Activated naive CD4-positive, alpha-beta T cell treated with anti-CD3 and anti-CD28 coated beads, Interleukin-2, amount 50 U/mL, for 72 hours (primary cell): ENCODE data around the gene NDE1. TPM values are rescaled to one million over a fixed set of nuclear protein-coding genes. Genes with fewer than 3 reads are reported as not detected.

Experiments used
- ATAC-seq, 2 donors: fragments of 150-1000 bp; cut with Tn5 transposase; 2 replicates each; pipeline ENCODE4 v1.10.0; 2021; ENCODE audit warnings: mild to moderate bottlenecking in 2 of 2, moderate library complexity in 2 of 2
- DNase-seq, 2 donors: peaks; one replicate each; pipeline ENCODE4 v3.0.0; 2021 to 2022; ENCODE audit warnings: low spot score in 2 of 2
- H3K27ac Mint-ChIP-seq, 2 donors: one replicate each; pipeline ENCODE4 v1.8.0; 2022; ENCODE audit warnings: mild to moderate bottlenecking in 2 of 2, mixed read lengths in 2 of 2
- H3K36me3 Mint-ChIP-seq, 2 donors: one replicate each; pipeline ENCODE4 v1.8.0; 2022; ENCODE audit warnings: mixed read lengths in 2 of 2
- H3K9me3 Mint-ChIP-seq, 2 donors: one replicate each; pipeline ENCODE4 v1.8.0; 2022; ENCODE audit warnings: mixed read lengths in 2 of 2
- total RNA-seq, 2 donors: library from RNA; stranded (reverse); gene quantifications; one replicate each; pipeline ENCODE4 v1.2.3, GENCODE V29; 2022

NDE1 gene
- total RNA-seq, 2 donors from 2014 or later, result 114 to 196 TPM

GRCh38 chr16:15729152-15729551 is 79.1 kb downstream of the NDE1 start:
- Mint-ChIP-seq H3K36me3 (peaks cover 4 to 5% of the 10 kb centered on the region in 2 donors), H3K27ac (no peak overlapping the region), H3K9me3 (no peaks in the 10 kb centered on the region)
- no peak for ATAC-seq
- DNase-seq, result no peak

DNA sequence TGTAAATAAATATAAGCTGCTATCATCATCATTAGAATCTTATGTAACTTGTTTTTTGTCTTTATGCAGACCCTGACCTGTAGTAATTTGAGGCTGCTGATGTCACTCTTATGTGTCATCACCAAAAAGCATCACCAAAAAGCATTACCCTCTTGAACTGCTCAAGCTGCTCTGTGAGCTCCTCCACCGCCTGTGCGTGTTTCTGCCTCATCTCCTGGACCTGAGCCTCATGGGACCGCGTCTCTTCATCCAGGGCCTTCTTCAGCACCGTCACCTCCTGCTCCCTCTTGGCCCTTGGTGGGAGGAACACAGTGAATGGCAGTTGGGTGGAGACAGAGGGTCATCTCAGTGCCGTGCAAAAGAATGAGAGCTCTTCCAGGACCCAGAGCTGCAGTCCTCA is 82.4 kb downstream of the NDE1 start:
- ATAC-seq, result no peak
- Mint-ChIP-seq H3K27ac (peak overlapping the region; percentile 36 to 82), H3K9me3 (no peaks in the 10 kb centered on the region), H3K36me3 (no peaks in the 10 kb centered on the region)
- no peak for DNase-seq

DNA sequence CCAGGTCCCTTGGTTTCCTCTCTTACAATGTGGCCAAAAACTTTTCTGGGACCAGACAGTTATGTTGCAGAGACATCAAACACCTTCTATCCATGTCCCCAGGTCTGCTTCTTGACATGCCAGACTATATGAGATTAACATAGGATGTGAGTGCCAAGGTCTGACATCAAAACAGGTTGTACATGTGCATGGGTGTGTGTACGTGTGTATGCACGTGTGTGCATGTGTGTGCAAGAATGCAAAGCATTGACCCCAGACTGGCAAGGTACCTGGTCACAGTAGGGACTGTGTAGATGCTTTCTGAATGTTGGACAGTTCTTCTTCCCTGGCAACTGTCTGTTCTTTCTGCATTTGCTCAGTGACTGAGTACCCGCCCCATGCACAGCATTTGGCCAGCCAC is 85.6 kb downstream of the NDE1 start:
- H3K9me3 Mint-ChIP-seq, result no peaks in the 10 kb centered on the region
- H3K27ac Mint-ChIP-seq, result peak overlapping the region; percentile 26 to 55
- H3K36me3 Mint-ChIP-seq, result no peaks in the 10 kb centered on the region
- ATAC-seq (no peak), DNase-seq (no peak)

DNA sequence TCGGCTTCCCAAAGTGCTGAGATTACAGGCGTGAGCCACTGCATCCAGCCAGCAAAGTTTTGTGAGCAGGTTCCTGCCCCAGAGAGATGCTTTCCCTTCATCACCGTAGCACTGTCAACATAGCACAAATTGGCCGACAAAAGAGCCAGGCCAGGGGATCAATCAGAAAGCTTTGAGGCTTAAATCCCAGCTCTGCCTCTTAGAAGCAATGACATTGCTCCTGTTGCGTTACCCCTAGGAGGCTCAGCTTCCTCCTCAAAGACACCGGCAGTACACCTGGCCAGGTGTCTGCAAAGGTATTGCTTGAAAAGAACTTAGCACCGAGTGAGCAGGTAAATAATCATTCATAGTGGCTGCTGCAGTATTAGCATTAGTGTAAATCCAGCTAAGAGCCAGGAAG is 86.5 kb downstream of the NDE1 start:
- H3K36me3 Mint-ChIP-seq, result peaks cover 3 to 4% of the 10 kb centered on the region in 2 donors
- peak overlapping the region in 1 of 2 donors; percentile 90 for H3K27ac Mint-ChIP-seq
- DNase-seq, result no peak
- no peaks in the 10 kb centered on the region for H3K9me3 Mint-ChIP-seq
- ATAC-seq, result no peak

DNA sequence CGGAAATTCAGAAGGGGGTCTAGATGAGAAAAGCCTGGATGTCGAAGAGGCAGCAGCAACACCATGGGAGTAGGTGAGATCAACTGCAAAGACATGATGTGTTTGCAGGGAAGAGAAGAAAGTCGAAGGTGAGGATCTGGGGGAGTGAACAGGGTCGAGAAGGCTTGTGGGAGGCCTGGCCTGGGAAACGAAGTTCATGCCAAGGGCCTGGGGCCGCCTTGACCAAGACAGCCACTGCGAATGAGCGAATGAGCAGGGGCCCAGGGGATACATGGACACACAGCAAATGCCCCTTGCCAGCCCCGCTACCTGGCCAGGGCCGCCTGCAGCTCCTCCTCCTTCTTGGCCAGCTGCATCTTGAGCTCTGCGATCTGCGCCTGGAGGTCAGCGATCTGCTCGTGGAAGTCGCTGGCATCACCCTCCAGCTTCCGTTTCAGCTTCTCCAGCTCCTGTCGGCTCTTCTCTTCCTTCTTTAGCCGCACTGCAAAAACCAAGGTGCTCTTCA is 87.1 kb downstream of the NDE1 start:
- H3K9me3 Mint-ChIP-seq, result no peaks in the 10 kb centered on the region
- H3K27ac Mint-ChIP-seq, result peak overlapping the region in 1 of 2 donors; percentile 90
- no peak for ATAC-seq
- H3K36me3 Mint-ChIP-seq, result peaks cover 8 to 9% of the 10 kb centered on the region in 2 donors
- DNase-seq, result no peak

- H3K36me3 Mint-ChIP-seq, result peaks cover 8 to 9% of the 10 kb centered on the region in 2 donors
- H3K27ac Mint-ChIP-seq, result peak overlapping the region in 1 of 2 donors; percentile 68
- no peak for ATAC-seq
- H3K9me3 Mint-ChIP-seq, result no peaks in the 10 kb centered on the region
- DNase-seq, result no peak
Measured at GRCh38 chr16:15739464-15739863, 89.4 kb downstream of the NDE1 start.

- no peak for ATAC-seq
- Mint-ChIP-seq H3K36me3 (peaks cover 8 to 9% of the 10 kb centered on the region in 2 donors), H3K27ac (peak overlapping the region in 1 of 2 donors; percentile 68), H3K9me3 (no peaks in the 10 kb centered on the region)
- DNase-seq, result no peak
Measured at GRCh38 chr16:15739950-15740349, 89.9 kb downstream of the NDE1 start.

DNA sequence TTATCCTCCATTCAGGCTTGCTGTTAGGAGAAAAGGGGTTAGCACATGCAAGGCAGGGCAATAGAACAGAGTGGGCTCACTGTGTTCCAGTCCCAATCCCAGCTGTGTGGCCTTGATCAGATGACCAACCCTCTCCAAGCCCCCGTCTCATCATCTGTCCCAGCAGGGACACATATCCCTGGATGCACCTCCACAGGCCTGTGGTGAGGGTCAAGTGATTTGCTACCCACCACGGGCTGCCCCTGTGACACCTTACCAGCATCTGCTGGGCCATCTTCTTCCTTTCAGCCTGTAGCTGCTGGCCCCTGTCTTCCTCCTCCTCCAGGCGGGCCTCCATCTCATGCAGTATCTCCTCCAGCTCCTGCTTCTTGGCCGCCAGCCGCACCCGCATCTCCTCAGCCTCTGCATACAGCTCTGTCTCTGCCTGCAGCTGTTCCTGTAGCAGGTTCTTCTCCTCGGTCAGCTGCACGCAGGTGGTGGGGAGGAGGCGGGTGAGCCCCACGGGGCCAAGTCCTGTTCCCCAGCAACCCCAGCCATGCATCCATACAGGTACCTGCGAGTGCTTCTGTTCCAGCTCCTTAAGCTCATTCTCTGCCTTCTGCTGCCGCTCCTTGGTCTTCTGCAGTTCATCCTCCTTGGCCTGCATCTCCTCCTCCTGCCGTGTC is 91.3 kb downstream of the NDE1 start:
- ATAC-seq (no peak), DNase-seq (no peak)
- Mint-ChIP-seq H3K36me3 (peaks cover 8 to 9% of the 10 kb centered on the region in 2 donors), H3K27ac (peak overlapping the region in 1 of 2 donors; percentile 73), H3K9me3 (no peaks in the 10 kb centered on the region)

GRCh38 chr16:15742716-15743115 is 92.7 kb downstream of the NDE1 start:
- no peak overlapping the region for H3K27ac Mint-ChIP-seq
- H3K9me3 Mint-ChIP-seq, result no peaks in the 10 kb centered on the region
- no peak for DNase-seq
- ATAC-seq, result no peak
- peaks cover 8 to 9% of the 10 kb centered on the region in 2 donors for H3K36me3 Mint-ChIP-seq

DNA sequence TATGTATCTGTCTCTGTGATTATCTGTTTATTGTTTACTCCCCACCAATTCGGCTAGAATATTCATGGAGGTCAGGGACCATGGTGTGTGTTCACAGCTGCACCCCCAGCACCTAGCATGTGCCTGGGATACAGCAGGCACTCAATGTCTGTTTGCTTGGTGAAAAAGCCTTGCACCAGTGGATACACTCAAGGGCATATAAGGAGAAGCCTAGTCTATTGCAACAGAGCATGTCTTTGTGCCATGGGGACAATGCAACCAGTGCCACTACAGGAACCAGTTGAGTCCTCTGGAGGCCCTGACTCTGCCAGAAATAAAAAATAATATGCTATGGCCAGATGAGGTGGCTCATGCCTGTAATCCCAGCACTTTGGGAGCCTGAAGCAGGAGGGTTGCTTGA is 93.6 kb downstream of the NDE1 start:
- Mint-ChIP-seq H3K36me3 (peaks cover 8 to 9% of the 10 kb centered on the region in 2 donors), H3K27ac (no peak overlapping the region), H3K9me3 (no peaks in the 10 kb centered on the region)
- DNase-seq, result no peak
- no peak for ATAC-seq

DNA sequence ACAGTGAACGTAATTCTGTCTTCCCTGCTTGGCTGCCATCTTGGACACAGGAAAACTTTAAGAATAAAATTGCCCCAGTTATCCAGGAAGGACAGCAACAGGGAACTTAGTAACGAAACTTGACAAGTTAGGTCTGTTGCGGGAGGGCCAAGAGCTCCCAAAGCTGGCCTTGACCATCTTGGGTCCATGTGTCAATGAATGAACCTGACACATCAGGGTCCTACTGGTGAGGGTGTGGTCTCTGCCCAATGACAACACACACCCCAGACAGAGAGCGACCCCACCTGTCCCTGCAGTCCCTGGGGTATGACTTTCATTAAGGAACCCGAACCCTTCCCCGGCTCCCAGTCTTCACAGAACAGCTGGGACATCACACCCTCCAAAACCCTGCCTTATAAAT is 96.3 kb downstream of the NDE1 start:
- peaks cover 7 to 11% of the 10 kb centered on the region in 2 donors for H3K36me3 Mint-ChIP-seq
- ATAC-seq (no peak), DNase-seq (no peak)
- no peaks in the 10 kb centered on the region for H3K9me3 Mint-ChIP-seq
- H3K27ac Mint-ChIP-seq, result no peak overlapping the region

DNA sequence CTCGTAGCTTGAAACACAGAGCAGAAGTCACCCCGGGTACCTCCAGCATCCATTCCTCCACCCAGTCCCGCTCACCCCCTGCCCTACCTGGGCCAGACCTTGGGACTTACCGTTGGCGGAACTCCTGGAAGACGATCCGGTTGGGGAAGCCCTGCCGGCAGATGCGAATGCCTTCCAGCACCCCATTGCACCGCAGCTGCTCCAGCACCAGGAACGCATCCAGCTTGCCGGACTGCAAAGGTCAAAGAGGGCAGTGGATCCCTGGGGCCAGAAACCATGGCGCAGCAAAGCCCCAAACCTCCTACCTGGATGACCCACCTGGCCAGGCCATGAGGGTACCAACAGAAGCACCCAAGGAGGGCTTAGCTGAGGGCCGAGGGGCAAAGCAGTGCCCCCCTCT is 97.9 kb downstream of the NDE1 start:
- H3K9me3 Mint-ChIP-seq, result no peaks in the 10 kb centered on the region
- peak overlapping the region in 1 of 2 donors; percentile 64 for H3K27ac Mint-ChIP-seq
- no peak for ATAC-seq
- peaks cover 0 to 4% of the 10 kb centered on the region in 2 donors for H3K36me3 Mint-ChIP-seq
- no peak for DNase-seq

DNA sequence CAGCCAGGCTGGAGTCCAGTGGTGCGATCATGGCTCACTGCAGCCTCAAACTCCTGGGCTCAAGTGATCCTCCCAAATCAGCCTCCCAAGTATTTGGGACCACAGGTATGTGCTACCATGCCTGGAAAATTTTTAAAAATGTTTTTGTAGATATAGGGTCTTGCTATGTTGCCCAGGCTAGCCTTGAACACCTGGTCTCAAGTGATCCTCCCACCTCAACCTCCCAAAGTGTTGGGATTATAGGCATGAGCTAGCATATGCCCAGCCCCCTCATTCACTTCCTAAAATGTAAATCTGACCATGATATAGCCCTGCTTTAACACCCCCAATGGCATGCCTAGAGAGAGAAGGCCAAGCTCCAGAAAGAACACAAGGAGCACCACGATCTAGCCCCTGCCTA is 98.6 kb downstream of the NDE1 start:
- Mint-ChIP-seq H3K27ac (peak overlapping the region; percentile 16 to 64), H3K36me3 (peaks cover 0 to 4% of the 10 kb centered on the region in 2 donors), H3K9me3 (no peaks in the 10 kb centered on the region)
- DNase-seq (no peak), ATAC-seq (no peak)

- no peak for DNase-seq
- peak overlapping the region in 1 of 2 donors; percentile 64 for H3K27ac Mint-ChIP-seq
- no peak for ATAC-seq
- peaks cover 0 to 4% of the 10 kb centered on the region in 2 donors for H3K36me3 Mint-ChIP-seq
- H3K9me3 Mint-ChIP-seq, result no peaks in the 10 kb centered on the region
Measured at GRCh38 chr16:15749371-15749770, 99.3 kb downstream of the NDE1 start.

GRCh38 chr16:15749985-15750384 is 99.9 kb downstream of the NDE1 start:
- no peak for DNase-seq
- H3K27ac Mint-ChIP-seq, result no peak overlapping the region
- no peaks in the 10 kb centered on the region for H3K9me3 Mint-ChIP-seq
- no peak for ATAC-seq
- peaks cover 0 to 4% of the 10 kb centered on the region in 2 donors for H3K36me3 Mint-ChIP-seq

DNA sequence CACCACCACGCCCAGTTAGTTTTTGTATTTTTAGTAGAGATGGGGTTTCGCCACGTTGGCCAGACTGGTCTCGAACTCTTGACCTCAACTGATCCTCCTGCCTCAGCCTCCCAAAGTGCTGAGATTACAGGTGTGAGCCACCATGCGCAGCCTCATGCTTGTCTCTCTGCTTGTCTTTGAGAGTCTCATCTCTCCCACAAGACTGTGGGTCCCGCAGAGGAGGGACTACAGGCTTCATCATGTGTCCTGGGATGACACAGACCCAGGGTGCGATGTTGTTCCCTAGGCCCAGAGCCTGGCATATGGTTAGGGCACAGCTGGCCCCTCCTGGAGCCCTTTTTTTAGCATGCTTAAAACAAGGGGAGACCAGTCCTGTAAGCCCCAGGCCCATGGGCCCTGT is 101.9 kb downstream of the NDE1 start:
- ATAC-seq (no peak), DNase-seq (no peak)
- Mint-ChIP-seq H3K27ac (no peak overlapping the region), H3K36me3 (peaks cover 0 to 4% of the 10 kb centered on the region in 2 donors), H3K9me3 (no peaks in the 10 kb centered on the region)

- Mint-ChIP-seq H3K36me3 (peaks cover 0 to 4% of the 10 kb centered on the region in 2 donors), H3K27ac (no peak overlapping the region), H3K9me3 (no peaks in the 10 kb centered on the region)
- DNase-seq (no peak), ATAC-seq (no peak)
Measured at GRCh38 chr16:15752717-15753488, 102.9 kb downstream of the NDE1 start.
